Measurements from ENCODE around the gene PVR. TPM values are rescaled to one million over a fixed set of nuclear protein-coding genes. Genes with fewer than 3 reads are reported as not detected.

PVR gene
- total and polyA plus RNA-seq, 10 of the 15 experiments (the other 5 are each of a cell fraction or from before 2014, with no cell fraction given) = 0.07 to 4.0 (median 1.9) TPM

DNA sequence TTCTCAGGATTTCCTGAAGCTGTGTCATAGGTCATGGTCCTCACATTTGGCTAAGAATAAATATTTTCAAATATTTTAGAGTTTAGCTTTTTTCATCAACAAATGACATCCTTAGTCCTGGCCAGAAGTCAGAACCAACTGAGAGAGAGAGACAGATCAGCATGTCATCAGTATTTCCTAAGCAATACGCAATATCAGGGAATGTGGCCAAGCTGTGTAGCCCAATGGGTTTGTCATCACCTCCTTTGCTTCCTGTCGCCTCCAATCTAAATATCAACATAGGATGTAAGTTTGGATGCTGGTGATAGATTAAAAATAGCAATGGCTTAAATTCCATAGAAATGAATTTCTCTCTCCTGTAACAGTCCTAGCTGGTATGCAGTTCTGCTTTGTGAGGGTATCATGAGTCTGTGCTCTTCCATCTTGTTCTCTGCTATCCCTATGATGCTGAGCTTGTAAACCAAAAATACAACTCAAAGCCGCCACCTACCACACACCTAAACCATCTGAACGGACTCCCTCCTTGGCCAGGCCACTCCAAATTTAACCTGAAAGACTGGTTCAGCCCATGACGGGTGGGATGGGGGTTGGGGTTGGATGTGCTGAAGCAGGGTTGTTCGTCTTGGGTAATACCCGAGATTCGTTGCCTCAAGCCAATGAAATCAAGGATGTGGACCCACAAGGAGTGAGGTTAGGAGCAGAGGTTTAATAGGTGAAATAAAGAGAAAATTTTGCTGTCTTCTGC is 40.3 kb upstream of the PVR start:
- RAD21 ChIA-PET (ENCODE audit: unreplicated experiment) = no interaction called here
- Histone ChIP-seq H4K20me1 (ENCODE audit: control insufficient read depth, insufficient read depth) (no peaks in the 10 kb centered on the region), H3K4me2 (ENCODE audit: control insufficient read depth, insufficient read depth) (no peak overlapping the region), H3K79me2 (ENCODE audit: control insufficient read depth, insufficient read depth, low read length) (no peaks in the 10 kb centered on the region), H3K27ac (ENCODE audit: control insufficient read depth, insufficient read depth) (no peak overlapping the region), H3K9me3 (replicated peaks; ENCODE audit: control insufficient read depth, insufficient read depth, low read length) (no peaks in the 10 kb centered on the region), H3K4me1 (ENCODE audit: control insufficient read depth, insufficient read depth, low read length) (no peaks in the 10 kb centered on the region), H3K27me3 (replicated peaks in 1 of 2; ENCODE audit: control insufficient read depth in 2 of 2, insufficient read depth in 2 of 2, low read length in 1 of 2) (no peaks in the 10 kb centered on the region), H3K9ac (ENCODE audit: control insufficient read depth, insufficient read depth, low read length) (no peak overlapping the region), H3K36me3 (ENCODE audit: control insufficient read depth in 2 of 2, insufficient read depth in 2 of 2, low read length in 1 of 2) (no peaks in the 10 kb centered on the region), H3K4me3 (no peak overlapping the region), H2AFZ (ENCODE audit: control insufficient read depth, low read depth, low read length) (no peak overlapping the region)
- ATAC-seq (no peak), FAIRE-seq (no peak), DNase-seq (ENCODE audit: low read depth, low spot score) (no peak)
- in situ Hi-C loops (cut with MboI) = no loop called here
- POLR2A ChIA-PET = no interaction called here
- 24% methylated on average over 8 of the region's 8 CpGs for WGBS (ENCODE audit: insufficient coverage, insufficient replicate concordance, low lambda C conversion rate, missing lambda C conversion rate)
- no peak for TF ChIP-seq CHD2 (IDR thresholded peaks at IDR 0.05; ENCODE audit: borderline replicate concordance, low read depth, low read length)
- TF ChIP-seq SMAD5 (IDR thresholded peaks at IDR 0.05; ENCODE audit: low read depth) = no peak
- no peak for TF ChIP-seq ZBED1 (IDR thresholded peaks at IDR 0.05; ENCODE audit: borderline replicate concordance)
- no peak for TF ChIP-seq BCL3 (IDR thresholded peaks at IDR 0.05; ENCODE audit: borderline replicate concordance, insufficient read depth, low read depth, low read length, poor library complexity, severe bottlenecking)
- TF ChIP-seq SREBF1 (IDR thresholded peaks at IDR 0.05; ENCODE audit: low read length) = no peak
- SMC1A ChIA-PET (ENCODE audit: uncharacterized antibody, unreplicated experiment) = interaction anchor here (1.0 kb wide), 1 partner anchor 120 kb away, joined by 3 read pairs; no protein-coding TSS in a partner anchor
- BruUV-seq (replicated peaks) = no TSS peak
- intact Hi-C loops (cut with micrococcal nuclease; ENCODE audit: unreplicated experiment) = no loop called here
- CTCF ChIA-PET = interaction anchor here (0.6 kb wide), 3 partner anchors 11 to 91 kb away, joined by 3 read pairs; no protein-coding TSS in a partner anchor

DNA sequence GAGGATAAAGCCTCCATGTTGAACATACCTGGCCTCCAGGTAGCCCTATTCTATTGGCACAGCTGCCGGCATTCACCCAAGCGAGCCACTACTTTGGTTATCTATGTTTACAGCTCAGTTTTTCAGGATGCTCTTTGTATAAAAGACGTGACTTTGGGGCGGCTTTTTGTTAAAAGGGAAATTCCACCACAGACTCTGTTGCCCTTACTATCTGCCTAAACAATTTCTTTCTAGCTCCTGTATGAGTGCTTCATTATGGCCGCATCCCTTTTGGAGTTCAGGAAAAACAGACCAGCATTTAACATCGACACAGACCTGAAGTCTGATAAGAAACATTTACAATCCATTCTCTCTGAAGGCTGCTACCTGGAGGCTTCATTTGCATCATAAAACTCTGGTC is 39.5 kb upstream of the PVR start:
- no peaks in the 10 kb centered on the region for H3K79me2 ChIP-seq (ENCODE audit: control insufficient read depth, insufficient read depth, low read length)
- ChIA-PET RAD21 (ENCODE audit: unreplicated experiment) (no interaction called here), CTCF (interaction anchor here (1.0 kb wide), 1 partner anchor 28 kb away, joined by 4 read pairs; no protein-coding TSS in a partner anchor), POLR2A (no interaction called here), SMC1A (ENCODE audit: uncharacterized antibody, unreplicated experiment) (no interaction called here)
- H3K4me1 ChIP-seq (ENCODE audit: control insufficient read depth, insufficient read depth, low read length) = no peaks in the 10 kb centered on the region
- no peaks in the 10 kb centered on the region for H4K20me1 ChIP-seq (ENCODE audit: control insufficient read depth, insufficient read depth)
- no peak overlapping the region for H3K27ac ChIP-seq (ENCODE audit: control insufficient read depth, insufficient read depth)
- no peak for TF ChIP-seq STAT1 (conservative IDR thresholded peaks at IDR 0.05)
- no peak for TF ChIP-seq BACH1 (IDR thresholded peaks at IDR 0.05; ENCODE audit: borderline replicate concordance)
- no peak for TF ChIP-seq HDGF (IDR thresholded peaks at IDR 0.05)
- no peak for TF ChIP-seq TCF7 (IDR thresholded peaks at IDR 0.05; ENCODE audit: borderline replicate concordance)
- no peak for TF ChIP-seq SIX5 (IDR thresholded peaks at IDR 0.05; ENCODE audit: low read depth, low read length, severe bottlenecking)
- no peak for TF ChIP-seq SMAD1 (IDR thresholded peaks at IDR 0.05; ENCODE audit: low read depth, partially characterized antibody)
- H3K4me3 ChIP-seq = no peak overlapping the region
- H3K27me3 ChIP-seq (replicated peaks in 1 of 2; ENCODE audit: control insufficient read depth in 2 of 2, insufficient read depth in 2 of 2, low read length in 1 of 2) = no peaks in the 10 kb centered on the region
- WGBS (ENCODE audit: insufficient coverage, insufficient replicate concordance, low lambda C conversion rate, missing lambda C conversion rate) = 46% methylated on average over 6 of the region's 6 CpGs
- H3K9me3 ChIP-seq (replicated peaks; ENCODE audit: control insufficient read depth, insufficient read depth, low read length) = no peaks in the 10 kb centered on the region
- ATAC-seq (no peak), FAIRE-seq (no peak), DNase-seq (ENCODE audit: low read depth, low spot score) (no peak)
- H3K4me2 ChIP-seq (ENCODE audit: control insufficient read depth, insufficient read depth) = no peak overlapping the region
- no TSS peak for BruUV-seq (replicated peaks)
- no peak overlapping the region for H2AFZ ChIP-seq (ENCODE audit: control insufficient read depth, low read depth, low read length)
- intact Hi-C loops (cut with micrococcal nuclease; ENCODE audit: unreplicated experiment) = no loop called here
- in situ Hi-C loops (cut with MboI) = no loop called here
- no peaks in the 10 kb centered on the region for H3K36me3 ChIP-seq (ENCODE audit: control insufficient read depth in 2 of 2, insufficient read depth in 2 of 2, low read length in 1 of 2)
- H3K9ac ChIP-seq (ENCODE audit: control insufficient read depth, insufficient read depth, low read length) = no peak overlapping the region
